GM19372 (cell line): Measurements from ENCODE around the gene DDIT4.
"Not testable (repeated sequence)": the region's sequence is repeated elsewhere in the genome, so short reads cannot be mapped to it uniquely, and the experiment has no call there.

Experiments used
- ATAC-seq: cut with Tn5 transposase; IDR thresholded peaks from one replicate; pipeline ENCODE4 v1.9.1; 2021; ENCODE audit warnings: mild to moderate bottlenecking, low read depth, moderate library complexity; ENCODE audit not compliant: unreplicated experiment

The DDIT4 gene

DNA sequence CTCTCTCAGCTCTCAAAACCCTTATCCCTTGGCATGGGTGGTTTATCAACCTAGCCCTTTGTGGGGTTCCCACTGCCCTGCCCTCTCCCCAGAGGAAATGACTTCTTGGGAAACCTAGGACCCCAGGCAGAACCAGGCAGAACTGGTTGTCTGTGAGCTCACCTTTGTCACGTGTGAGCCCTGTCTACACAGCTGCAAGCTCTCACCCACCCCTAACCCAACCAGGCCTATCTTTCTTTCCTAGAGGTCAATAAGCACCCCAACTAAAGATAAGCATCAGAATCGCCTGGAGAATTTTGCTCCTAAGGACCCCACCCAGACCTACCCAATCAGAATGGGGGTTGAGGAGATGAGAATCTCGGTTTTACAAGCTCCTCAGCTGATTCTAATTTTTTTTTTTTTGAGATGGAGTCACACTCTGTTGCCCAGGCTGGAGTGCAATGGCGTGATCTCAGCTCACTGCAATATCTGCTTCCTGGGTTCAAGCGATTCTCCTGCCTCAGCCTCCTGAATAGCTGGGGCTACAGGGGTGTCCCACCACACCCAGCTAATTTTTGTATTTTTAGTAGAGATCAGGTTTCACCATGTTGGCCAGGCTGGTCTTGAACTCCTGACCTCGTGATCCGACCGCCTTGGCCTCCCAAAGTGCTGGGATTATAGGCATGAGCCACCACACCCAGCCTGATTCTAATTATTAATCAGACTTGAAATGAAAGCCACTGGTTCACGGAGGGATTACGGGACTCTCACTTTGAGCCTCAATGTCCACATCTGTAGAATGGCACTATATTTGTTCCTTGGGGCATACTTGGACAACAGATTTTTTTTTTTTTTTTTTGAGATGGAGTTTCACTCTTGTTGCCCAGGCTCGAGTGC is 7.5 kb upstream of the DDIT4 start:
- no peak for ATAC-seq

DNA sequence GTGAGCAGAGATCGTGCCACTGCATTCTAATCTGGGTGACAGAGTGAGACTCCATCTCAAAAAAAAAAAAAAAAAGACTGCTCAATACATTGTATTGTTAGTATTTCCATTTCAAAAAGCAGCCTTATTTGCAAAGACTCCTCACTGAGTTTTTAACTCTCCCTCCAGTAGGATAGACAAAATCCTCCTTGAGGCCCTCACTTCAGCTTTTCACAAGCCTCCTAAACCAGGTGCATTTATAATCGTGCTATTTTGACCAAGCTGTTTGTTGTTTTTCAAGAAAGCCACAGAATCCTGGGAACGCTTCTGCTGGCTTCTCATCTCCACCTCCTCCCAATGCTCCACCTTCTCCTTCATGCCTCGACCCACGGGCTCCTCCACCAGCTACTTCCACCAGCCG is 6.3 kb upstream of the DDIT4 start:
- no peak for ATAC-seq

DNA sequence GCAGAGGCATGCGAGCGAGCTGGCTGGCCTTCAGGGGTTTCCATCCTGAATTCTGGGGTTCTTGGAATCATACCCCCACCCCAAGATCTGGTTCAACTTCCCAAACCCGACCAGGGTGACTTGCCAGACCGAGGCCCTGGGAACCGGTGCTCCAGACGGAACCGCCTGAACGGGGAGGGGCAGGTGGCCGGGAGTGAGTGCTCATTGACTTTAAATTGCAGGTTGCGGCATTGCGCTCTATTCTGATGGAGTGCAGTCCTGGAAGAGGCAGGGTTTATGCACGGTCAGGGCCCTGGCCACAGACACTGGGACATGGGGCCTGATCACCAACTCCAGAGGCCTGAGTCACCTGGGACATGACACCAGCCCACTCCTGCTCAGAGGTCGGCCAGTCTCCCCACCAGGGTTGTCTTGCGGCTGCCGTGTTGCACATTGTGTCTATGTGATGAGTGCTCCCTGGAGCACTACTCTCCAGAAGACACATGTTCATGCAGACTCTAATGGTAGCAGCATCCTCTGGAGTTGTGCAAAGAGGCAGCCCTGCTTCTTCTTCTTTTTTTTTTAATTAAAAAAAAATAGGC is 5.8 kb upstream of the DDIT4 start:
- ATAC-seq: no peak

DNA sequence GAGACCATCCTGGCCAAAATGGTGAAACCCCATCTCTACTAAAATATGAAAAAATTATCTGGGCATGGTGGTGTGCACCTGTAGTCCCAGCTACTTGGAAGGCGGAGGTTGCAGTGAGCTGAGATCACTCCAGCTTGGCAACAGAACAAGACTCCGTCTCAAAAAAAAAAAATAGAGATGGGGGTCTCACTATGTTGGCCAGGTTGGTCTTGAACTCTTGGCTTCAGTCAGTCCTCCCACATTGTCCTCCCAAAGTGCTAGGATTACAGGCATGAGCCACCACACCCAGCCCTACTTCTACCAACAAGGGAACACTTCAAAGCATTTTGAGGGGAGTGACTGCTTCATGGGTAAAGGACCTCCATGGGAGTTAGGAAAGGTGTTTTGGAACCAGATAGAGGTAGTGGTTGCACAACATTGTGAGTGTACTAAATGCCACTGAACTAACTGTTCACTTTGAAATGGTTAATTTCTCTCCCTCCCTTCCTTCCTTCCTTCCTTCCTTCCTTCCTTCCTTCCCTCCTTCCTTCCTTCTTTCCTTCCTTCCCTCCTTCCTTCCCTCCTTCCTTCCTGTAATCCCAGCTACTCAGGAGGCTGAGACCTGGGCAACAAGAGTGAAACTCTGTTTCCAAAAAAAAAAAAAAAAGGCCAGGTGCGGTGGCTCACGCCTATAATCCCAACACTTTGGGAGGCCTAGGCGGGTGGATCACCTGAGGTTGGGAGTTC is 5.1 kb upstream of the DDIT4 start:
- not testable (repeated sequence) for ATAC-seq

DNA sequence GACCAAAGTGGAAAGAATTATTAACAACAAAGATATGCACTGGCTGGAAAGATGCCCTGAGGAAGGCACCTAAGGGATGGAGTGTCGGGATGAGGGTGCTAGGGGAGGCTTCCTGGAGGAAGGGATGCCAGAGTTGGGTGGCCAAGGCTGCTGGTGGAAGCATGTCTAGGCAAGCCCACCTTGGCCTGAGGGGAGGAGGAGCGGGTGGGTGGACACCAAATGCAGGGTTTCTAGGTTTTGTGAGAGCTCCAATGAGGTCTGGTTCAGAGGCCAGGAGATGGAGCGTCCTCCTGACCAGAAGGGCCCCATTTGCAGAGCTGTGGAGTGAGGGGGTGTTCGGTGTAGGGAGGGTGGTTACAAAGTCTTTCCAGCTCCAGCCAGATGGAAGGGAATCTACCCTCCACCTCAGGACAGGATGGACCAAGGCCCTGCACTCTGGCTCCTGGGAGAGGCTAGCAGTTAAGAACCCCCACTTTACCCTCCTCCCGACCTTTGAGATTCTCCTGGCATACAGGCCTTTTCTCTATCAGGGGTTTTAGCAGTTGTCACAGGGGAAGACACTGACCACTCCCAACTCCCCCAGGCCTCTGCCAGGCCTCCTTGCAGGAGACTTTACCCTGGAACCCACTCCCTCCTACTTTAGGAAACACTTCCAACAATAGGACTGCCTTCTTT is 3.0 kb upstream of the DDIT4 start:
- no peak for ATAC-seq

DNA sequence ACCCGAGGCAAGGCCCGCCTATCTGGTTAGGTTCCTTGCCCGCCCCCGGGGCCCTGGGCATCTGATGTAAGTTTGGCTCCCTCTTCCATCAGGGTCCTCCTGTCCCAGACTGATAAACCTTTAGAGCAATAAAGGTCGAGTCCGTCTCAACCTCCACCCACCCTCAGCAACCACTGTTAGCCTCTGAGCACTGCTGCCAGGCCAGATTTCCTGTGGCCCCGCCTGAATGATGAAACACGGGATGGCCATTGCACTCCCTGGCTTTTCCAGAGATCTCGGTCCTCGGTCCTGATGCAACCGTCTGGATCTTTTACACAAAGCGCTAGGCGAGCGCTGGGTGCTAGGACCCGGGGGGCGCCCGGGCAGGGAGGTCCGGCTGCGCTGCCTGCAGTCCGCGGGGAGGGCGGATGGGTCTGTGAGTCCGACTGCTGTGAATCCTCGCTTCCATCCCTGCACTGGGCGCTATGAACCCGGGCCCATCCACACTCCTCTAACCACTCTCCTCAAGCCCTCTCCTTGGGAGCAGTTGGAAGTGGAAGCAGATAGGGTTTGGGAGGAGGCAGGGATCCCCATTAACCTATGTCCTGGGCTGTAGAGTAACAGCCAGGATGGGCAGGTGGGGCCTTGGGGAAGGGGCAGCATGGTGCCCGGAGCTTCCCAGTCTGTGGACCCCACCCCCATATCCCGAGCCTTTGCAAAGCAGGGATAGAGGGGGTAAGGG is 875 bp upstream of the DDIT4 start:
- ATAC-seq: no peak

DNA sequence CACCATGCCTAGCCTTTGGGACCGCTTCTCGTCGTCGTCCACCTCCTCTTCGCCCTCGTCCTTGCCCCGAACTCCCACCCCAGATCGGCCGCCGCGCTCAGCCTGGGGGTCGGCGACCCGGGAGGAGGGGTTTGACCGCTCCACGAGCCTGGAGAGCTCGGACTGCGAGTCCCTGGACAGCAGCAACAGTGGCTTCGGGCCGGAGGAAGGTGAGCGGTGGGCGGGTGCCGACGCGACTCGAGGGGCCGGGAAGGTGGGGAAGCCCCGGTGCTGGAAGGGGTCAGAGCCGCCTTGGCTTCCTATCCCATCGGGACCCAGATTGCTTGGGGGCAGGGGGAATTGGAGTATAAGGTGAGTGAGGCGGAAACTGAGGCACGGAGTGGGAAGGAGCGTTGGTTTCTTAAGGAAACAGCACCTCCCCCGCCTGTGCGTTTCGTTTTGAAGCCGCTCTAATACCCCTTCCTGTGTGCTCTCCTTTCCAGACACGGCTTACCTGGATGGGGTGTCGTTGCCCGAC is 547 bp downstream of the DDIT4 start:
- ATAC-seq: peak; percentile 9

DNA sequence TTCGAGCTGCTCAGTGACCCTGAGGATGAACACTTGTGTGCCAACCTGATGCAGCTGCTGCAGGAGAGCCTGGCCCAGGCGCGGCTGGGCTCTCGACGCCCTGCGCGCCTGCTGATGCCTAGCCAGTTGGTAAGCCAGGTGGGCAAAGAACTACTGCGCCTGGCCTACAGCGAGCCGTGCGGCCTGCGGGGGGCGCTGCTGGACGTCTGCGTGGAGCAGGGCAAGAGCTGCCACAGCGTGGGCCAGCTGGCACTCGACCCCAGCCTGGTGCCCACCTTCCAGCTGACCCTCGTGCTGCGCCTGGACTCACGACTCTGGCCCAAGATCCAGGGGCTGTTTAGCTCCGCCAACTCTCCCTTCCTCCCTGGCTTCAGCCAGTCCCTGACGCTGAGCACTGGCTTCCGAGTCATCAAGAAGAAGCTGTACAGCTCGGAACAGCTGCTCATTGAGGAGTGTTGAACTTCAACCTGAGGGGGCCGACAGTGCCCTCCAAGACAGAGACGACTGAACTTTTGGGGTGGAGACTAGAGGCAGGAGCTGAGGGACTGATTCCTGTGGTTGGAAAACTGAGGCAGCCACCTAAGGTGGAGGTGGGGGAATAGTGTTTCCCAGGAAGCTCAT is 1.1 kb downstream of the DDIT4 start:
- ATAC-seq: no peak

DNA sequence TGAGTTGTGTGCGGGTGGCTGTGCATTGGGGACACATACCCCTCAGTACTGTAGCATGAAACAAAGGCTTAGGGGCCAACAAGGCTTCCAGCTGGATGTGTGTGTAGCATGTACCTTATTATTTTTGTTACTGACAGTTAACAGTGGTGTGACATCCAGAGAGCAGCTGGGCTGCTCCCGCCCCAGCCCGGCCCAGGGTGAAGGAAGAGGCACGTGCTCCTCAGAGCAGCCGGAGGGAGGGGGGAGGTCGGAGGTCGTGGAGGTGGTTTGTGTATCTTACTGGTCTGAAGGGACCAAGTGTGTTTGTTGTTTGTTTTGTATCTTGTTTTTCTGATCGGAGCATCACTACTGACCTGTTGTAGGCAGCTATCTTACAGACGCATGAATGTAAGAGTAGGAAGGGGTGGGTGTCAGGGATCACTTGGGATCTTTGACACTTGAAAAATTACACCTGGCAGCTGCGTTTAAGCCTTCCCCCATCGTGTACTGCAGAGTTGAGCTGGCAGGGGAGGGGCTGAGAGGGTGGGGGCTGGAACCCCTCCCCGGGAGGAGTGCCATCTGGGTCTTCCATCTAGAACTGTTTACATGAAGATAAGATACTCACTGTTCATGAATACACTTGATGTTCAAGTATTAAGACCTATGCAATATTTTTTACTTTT is 1.8 kb downstream of the DDIT4 start:
- ATAC-seq: no peak

DNA sequence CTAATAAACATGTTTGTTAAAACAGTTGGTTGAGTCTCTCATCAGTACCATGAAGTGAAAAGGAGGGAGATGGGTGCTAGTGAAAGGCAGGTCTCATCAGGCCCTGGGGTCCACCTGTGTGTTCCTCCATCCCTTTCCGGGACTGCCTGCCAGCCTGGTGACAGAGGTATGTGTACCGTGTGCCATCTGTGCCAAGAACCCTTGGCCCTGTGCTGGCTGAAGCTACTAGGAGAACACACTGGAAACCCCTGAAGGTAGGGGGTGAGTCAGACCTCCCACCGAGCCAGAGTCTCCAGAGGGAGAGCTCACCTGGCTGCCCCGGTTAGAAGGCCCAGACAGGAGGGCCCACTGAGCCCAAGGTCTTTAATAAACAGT is 2.3 kb downstream of the DDIT4 start:
- no peak for ATAC-seq

DNA sequence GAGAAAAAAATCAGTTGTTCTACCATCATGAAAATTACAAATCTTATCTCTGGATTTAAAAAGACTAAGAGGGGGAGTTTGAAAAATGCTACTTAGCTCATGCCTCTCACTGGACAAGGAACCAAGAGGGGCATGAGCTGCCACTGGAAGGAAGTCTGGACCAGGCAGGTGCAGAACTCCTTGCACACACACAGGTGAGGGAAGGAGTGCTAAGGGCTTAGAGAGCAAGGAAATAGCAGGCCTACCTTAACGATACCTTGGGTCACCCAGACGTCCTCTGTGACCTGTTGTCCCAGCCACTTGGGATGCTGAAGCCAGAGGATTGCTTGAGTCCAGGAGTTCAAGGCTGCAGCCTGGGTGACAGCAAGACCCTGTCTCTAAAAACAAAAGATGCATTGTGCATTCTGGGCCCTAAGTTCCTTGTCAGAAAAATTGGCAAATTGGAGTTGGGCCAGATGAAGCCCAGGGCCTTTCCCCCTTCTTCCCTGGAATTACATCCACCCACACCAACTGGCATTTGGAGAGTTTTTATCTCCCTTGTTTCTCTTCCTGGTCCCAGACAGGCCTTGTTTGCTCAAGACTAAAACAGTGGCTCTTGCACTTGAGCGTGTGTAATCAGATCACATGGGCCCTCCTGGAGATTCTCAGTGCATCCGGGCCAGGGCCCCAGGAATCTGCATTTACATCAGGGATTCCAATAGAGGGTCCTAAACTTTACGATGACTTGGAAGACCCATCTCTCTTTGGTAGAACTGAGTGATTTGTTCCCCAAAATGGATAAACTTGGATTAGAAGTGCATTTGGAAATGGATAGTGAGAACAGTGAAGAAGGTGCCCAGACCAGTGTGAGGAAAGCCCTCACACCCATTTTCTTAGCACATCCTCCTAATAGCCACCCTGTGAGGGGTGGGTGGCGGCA is 3.0 kb downstream of the DDIT4 start:
- ATAC-seq: no peak

DNA sequence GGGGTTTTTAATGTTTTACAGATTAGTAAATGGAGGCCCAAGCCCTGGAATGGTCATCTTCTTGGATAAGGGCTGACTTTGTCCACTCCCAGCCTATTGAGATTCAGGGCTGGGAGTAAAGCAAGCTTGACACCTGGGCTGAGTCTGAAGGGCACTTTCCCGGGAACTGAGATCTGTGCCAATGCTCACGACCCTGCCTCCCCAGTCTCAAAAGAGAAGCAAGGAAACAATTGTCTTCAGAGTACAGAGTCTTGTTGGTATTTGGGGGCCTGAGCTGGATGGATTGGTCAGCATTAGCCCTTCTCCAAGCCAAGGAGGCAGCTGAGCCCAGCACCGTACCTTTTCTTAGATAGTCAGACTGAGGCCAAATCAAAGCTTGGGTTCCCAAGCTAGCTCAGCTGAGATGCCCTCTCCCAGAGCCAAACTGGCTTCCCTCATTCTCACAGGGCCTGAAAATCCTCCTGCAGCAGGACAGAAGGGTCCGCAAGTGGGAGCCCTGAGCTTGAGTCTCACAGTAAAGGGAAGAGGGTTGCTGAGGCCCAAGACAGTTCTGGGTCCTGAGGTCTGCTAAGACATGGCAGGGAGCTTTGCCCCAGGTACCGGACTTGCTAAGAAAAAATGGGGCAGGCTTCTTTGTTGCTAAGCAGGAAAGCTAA is 3.7 kb downstream of the DDIT4 start:
- no peak for ATAC-seq

DNA sequence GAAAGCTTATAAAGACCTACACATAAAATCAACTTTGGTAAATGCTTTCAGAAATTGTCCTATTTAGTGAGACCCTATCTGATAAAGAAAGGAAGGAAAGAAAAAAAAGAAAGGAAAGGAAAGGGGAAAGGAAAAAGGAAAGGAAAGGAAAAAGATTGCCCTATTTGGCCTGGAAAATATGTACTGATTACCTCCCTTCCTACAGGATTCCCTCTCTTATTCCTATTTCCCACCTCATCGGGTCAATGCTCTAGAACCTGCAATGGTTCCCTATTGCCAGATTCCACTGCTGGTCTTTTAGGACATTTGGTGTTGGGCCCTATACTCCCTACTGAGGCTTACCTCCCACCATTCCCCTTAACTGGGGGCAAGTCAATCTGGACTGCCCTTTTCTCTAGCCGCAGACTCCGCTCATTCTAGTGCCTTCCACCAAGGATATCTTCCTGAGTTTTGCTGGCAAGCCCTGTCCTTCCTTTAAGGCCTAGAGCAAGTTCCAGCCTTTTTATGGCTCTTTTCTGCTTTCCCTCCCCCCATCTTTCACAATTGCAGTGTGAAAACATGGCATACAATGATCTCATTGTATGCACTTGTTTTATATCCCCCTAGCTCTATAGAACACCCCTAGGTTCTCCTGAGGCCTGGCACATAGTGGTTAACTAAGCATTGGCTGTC is 4.4 kb downstream of the DDIT4 start:
- ATAC-seq: no peak

DNA sequence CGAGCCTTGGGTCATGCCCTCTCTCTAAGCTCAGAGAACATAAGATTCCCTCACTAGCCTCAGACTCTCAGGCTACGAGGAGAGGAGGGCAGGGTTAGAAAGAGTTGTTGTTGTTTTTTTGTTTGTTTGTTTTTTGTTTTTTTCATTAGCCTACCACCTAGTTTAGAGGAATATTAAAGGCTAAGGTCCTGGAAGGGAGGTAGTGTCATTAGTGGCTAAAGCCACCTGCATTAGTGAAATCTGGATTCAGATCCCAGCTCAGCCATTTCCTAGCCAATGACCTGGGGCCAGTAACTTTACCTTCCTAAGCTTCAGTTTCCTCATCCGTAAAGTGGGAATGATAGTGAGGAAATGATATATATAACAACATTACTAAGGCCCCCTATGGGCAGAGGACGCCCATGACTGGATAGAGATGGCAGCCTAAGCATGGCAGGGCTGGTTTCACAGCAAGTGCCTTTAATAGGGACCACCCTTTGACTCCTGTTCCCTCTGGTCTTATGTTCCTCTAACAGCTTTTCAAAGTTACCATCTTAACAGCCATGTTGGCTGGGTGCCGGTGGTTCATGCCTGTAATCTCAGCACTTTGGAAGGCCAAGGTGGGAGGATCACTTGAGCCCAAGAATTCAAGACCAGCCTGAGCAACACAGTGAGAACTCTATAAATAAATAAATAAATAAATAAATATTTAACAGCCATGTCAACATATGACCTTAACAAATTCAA is 5.1 kb downstream of the DDIT4 start:
- ATAC-seq: no peak

DNA sequence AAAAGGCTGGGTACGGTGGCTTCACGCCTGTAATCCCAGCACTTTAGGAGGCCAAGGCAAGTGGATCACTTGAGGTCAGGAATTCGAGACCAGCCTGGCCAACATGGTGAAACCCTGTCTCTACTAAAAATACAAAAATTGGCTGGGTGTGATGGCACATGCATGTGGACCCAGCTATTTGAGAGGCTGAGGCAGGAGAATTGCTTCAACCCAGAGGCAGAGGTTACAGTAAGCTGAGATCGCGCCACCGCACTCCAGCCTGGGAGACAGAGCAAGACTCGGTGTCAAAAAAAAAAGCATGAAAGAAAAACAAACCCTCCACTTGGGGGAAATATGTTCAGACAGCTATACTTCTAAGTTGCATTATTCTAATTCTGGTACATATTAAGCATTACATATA is 5.9 kb downstream of the DDIT4 start:
- not testable (repeated sequence) for ATAC-seq

DNA sequence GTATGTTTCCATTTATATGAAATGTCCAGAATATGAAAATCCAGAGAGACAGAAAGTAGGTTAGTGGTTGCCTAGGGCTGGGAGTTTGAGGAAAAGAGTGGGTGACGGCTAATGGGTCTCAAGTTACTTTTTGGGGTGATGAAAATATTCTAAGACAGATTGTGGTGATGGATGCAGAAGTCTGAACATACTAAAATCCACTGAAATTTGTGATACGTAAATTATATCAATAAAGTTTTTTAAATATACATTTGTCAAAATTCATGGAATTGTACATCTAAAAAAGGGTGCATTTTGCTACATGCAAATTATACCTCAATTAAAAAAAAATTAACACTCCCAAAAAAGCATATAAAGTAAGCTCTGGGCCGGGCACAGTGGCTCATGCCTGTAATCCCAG is 9.4 kb downstream of the DDIT4 start:
- ATAC-seq: no peak
